ENCODE measurements around the gene SPSB2.
"Not testable (repeated sequence)": the region's sequence is repeated elsewhere in the genome, so short reads cannot be mapped to it uniquely, and the experiment has no call there.

Gene SPSB2

DNA sequence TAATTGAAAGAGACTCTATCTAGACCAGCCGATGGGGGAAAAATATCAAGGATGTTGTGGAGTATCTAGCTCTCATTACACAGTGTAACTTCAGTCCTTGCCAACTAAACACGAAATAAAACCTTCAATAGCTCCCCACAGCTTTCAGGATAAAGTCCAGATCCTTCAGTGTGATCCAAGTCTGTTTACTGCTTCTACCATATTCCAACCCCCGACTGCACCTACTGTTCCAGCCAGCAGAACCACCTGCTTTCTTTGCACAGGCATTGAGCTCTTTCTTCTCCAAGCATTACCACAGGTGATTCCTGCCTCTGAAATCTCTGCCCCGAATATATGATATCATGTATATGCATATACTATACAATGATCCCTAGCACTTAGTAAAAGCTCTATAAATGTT is 29.3 kb upstream of the SPSB2 start:
- DNase-seq (ENCODE audit: low read depth in 2 of 2), result no peak

DNA sequence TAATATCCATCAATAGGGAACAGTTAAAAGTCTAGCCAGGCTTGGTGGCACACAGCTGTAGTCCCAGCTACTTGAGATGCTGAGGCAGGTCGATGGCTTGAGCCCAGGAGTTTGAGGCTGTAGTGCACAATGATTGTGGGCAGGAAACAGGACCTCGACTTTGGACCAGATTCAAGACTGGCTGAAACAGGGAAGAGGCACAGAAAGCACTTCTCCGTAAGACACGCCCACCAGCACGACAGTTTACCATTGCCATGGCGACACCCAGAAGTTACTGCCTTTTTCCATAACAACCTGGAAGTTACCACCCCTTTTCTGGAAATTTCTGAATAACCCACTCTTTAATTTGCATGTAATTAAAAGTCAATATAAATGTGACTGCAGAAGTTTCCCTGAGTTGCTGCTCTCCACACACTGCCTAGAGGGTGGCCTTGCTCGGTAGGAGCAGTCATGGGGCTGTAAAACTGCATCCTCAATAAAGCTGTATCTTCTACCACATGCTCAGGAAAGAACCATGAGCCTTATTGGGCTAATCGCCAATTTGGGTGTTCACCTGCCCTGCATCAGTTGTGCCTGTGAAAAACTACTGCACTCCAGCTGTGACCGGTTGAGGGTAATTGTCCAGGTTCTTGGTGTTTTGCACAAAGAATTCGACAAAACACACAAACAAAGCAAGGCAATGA is 26.9 kb upstream of the SPSB2 start:
- no peak for DNase-seq (ENCODE audit: low read depth in 2 of 2)

DNA sequence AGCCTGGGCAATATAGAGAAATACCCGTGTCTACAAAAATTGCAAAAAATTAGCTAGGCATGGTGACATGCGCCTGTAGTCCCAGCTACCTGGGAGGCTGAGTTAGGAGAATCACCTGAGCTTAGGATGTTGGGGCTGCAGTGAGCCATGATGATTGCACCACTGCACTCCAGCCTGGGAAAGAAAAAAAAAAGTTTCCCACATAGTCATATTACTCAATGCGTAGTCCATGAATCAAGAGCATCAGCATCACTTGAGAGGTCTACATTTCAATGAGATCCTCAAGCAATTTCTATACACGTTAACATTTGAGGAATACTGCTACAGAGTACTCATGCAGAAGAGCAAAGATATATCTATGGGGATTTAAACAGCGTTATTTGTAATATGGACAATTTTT is 26.3 kb upstream of the SPSB2 start:
- DNase-seq (ENCODE audit: low read depth in 2 of 2), result no peak

DNA sequence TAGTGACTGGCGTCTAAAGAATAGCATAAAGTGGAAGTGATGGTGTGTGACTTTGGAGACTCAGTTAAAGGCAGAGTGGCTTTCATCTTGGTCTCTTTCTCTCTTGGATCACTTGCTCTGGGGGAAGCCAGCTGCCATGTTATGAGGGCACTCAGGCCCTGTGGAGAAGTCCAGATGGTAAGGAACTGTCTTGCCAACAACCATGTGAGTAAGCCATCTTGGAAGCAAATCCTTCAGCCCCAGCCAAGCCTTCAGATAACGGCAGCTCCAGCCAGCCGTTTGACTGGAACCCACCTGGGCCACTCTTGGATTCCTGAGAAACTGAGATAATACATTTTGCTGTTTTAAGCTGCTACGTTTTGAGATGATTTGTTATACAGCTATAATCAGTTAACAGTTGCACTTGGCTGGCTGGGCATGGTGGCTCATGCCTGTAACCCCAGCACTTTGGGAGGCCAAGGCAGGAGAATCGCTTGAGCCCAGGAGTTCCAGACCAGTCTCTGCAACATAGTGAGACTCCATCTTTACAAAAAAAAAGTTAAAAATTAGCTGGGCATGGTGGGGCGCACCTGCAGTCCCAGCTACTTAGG is 23.8 kb upstream of the SPSB2 start:
- no peak for DNase-seq (ENCODE audit: low read depth in 2 of 2)

DNA sequence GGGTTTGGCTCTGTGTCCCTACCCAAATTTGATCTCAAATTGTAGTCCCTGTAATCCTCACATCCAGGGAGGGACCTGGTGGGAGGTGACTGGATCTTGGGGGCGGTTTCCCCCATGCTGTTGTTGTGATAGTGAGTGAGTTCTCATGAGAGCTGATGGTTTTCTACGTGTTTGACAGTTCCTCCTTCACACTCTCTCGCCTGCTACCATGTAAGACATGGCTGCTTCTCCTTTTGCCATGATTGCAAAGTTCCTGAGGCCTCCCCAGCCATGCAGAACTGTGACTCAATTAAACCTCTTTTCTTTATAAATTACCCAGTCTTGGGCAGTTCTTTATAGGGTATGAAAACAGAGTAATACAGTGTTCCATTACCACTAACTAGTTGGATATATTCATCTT is 21.2 kb upstream of the SPSB2 start:
- DNase-seq (ENCODE audit: low read depth in 2 of 2), result no peak

DNA sequence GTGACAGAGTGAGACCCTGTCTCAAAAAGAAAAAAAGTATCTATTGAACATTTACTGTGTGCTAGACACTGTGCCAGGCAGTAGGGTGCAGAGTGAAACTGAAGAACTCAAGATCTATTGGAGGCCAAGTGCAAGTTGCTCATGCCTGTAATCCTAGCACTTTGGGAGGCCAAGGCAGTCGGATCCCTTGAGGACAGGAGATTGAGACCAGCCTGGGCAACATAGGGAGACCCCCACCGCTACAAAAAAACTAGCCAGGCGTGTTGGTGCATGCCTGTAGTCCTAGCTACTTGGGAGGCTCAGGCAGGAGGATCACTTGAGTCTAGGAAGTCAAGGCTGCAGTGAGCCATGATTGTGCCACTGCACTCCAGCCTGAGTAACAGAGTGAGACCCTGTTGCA is 19.6 kb upstream of the SPSB2 start:
- DNase-seq (ENCODE audit: low read depth in 2 of 2), result not testable (repeated sequence)

DNA sequence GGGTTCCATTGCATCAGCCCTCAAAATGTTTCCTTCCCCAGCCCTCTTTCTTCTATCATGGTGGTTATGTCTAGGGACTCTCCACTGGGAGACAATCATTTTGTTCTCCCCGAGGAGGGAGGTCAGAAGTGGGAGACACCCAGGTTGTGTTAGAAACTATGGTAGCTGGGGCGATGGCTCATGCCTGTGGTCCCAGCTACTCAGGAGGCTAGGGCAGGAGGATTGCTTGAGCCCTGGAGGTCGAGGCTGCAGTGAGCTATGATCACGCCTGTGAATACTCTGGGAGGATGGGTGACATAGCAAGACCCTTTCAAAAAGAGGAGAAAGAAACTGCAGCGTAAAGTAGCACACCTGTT is 18.5 kb upstream of the SPSB2 start:
- DNase-seq (ENCODE audit: low read depth in 2 of 2), result no peak

DNA sequence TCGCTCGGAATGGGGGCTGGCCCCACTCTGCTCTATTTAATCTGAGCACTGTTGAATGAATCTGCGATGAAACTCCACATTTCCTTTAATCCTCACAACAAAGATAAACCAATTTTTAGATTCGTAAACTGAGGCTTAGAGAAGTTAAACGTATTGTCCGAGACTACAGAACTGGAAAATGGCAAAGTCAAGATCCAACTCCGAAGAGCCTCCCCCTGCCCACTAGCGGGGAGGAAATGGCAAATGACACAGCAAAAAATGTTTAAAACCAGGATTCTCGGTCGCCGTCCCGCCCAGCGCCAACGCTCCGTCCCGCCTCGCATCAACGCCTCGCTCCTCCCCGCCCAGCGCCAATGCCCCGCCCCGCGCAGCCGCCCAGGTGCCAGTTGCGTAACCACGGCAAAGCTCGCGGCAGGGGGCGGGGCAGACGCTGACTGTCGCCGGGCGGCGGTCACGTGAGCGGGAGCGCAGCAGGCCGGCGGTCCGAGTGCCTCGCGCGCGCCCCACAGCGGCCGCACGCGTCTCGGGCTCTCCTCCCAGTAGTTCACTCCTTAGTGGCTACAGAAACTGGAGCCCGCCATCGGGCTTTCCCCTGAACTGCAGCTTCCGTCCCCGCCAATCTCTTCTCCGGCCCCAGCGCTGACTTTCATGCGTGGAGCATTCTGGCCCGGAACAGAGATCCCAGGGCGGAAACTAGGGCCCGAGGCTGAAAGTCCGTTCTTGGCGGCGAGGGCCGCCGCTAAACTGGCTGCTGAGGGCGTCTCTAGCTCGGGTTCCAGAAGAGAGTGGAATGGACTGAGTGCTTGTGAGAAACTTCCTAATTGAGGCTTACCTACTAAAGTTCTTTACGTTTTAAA is 17.9 kb upstream of the SPSB2 start:
- peak; percentile 96 to 98 for DNase-seq (ENCODE audit: low read depth in 2 of 2)

DNA sequence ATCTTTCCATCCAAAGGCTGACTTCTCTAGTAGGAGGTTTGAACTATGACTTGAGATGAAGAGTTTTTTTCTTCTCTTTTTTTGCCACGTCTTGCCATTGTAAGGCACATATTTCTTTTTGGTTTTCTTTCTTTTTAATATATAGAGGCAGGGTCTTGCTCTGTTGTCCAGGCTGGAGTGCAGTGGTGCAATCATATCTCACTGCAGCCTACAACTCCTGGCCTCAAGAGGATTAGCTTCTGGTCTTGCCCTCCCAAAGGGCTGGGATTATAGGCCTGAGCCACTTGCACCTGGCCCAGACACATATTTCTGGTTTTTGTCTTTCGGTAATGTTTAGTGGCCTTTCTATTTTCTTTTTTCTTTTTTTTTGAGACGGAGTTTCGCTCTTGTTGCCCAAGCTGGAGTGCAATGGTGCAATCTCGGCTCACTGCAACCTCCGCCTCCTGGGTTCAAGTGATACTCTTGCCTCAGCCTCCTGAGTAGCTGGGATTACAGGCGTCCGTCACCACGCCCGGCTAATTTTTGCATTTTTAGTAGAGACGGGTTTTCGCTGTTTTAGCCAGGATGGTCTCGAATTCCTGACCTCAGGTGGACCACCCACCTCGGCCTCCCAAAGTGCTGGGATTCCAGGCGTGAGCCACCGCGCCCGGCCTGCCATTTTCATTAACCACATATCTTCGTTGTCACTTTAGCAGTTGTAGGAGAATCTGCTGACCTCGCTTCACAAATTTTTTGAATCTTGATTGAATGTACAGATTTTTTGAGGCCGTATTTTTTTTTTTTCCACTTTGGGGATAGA is 16.9 kb upstream of the SPSB2 start:
- not testable (repeated sequence) for DNase-seq (ENCODE audit: low read depth in 2 of 2)

DNA sequence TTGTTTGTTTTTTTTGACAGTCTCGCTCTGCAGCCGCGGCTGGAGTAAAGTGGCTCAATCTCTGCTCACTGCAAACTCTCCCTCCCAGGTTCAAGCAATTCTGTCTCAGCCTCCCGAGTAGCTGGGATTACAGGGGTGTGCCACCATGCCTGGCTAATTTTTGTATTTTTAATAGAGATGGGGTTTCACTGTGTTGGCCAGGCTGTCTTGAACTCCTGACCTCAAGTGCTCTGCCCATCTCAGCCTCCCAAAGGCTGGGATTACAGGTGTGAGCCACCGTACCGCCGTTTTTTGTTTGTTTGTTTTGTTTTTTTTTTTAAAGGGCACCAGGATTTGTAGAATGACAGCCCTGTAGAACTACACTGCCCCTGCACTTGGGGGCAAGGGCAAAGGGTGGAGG is 15.7 kb upstream of the SPSB2 start:
- not testable (repeated sequence) for DNase-seq (ENCODE audit: low read depth in 2 of 2)

DNA sequence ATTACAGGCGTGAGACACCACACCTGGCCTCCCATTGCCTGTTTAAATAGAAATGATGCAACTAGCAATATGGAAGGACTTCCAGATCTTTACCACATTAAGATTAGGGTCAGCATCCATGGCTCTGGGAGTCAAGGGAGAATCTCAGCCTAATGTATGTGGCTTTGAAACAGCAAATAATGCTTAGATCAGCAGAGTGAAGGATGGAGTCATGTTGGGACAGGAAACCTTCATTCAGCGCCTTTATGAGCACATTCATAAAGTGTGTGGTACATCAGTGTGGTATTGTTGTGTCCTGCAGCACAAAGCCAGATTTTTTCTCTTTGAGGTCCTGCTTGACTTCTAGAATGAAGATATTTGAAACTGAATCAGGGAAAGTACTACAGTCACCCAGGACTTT is 15.3 kb upstream of the SPSB2 start:
- DNase-seq (ENCODE audit: low read depth in 2 of 2), result no peak

DNA sequence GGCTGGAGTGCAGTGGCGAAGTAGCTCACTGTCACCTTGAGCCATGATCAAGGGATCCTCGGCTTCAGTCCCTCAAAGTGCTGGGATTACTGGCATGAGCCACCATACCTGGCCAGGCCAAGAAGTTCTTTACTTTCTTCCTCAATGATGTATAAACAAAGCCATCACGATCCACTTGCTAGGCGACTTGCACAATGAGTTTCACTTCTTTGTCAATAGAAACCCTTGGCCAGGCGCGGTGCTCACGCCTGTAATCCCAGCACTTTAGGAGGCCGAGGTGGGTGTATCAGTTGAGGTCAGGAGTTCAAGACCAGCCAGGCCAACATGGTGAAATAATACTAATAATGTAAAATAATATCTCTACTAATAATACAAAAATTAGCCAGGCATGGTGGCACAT is 14.4 kb upstream of the SPSB2 start:
- DNase-seq (ENCODE audit: low read depth in 2 of 2), result no peak

DNA sequence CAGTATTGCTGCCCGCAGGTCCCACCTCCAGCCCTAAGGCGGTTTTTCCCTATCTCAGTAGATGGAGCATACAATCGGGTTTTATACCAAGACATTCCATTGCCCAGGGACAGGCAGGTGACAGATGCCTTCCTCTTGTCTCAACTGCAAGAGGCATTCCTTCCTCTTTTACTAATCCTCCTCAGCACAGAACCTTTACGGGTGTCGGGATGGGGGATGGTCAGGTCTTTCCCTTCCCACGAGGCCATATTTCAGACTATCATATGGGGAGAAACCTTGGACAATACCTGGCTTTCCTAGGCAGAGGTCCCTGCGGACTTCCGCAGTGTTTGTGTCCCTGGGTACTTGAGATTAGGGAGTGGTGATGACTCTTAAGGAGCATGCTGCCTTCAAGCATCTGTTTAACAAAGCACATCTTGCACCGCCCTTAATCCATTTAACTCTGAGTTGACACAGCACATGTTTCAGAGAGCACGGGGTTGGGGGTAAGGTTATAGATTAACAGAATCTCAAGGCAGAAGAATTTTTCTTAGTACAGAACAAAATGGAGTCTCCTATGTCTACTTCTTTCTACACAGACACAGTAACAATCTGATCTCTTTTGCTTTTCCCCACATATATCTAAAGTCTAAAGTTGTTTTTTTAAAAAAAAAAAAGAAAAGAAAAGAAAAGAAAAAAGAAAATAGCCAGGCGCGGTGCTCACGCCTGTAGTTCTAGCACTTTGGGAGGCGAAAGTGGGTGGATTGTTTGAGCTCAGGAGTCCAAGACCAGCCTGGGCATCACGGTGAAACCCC is 13.3 kb upstream of the SPSB2 start:
- not testable (repeated sequence) for DNase-seq (ENCODE audit: low read depth in 2 of 2)

DNA sequence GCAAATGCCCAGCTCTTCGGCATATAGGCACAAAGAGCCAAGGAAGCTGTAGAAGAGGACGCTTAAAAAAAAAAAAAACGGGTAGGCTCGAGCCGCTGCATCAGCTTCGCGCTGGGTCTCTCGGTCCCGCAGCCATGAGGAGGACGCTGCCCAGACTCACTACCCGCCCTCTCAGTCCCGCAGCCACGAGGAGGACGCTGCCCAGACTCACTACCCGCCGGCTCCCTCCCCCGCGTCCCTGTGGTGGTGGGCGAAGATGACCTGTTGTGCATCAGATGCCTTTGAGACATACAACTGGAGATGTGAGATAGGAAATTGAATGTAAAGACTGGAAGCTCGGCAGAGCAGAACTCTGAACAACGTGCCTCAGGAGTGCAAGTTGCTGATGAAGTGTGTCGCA is 11.4 kb upstream of the SPSB2 start:
- no peak for DNase-seq (ENCODE audit: low read depth in 2 of 2)

DNA sequence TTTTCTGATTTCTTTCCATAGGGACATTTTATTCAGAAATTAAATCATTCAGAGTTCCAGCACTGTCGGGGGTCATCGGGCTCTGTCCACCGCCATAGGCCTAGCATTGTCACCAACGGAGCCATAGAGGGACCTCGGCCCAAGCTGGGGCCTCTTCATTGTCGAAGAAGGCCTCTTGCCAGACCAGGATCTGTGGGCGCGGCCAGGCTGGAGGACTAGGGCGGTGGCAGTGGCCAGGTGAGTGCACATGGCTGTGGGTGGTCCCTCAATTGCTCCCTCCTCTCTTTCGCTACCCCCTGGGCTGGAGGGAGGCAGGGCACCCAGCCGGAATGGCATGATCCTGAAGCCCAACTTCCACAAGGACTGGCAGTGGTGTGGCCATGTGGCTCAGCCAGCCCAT is 10.6 kb upstream of the SPSB2 start:
- no peak for DNase-seq (ENCODE audit: low read depth in 2 of 2)

DNA sequence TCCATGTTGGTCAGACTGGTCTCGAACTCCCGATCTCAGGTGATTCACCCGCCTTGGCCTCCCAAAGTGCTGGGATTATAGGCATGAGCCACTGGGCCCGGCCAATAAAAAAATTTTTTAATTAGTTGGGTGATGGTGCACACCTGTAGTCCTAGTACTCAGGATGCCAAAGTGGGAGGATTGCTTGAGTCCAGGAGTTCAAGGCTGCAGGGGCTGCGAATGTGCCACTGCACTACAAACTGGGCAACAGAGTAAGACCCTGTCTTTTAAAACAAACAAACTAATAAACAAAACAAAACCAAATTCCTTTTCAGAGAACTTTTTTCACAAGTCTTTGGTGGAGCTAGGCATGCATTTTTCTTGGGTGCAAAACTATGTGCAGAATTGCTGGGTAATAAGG is 10.1 kb upstream of the SPSB2 start:
- DNase-seq (ENCODE audit: low read depth in 2 of 2), result no peak

DNA sequence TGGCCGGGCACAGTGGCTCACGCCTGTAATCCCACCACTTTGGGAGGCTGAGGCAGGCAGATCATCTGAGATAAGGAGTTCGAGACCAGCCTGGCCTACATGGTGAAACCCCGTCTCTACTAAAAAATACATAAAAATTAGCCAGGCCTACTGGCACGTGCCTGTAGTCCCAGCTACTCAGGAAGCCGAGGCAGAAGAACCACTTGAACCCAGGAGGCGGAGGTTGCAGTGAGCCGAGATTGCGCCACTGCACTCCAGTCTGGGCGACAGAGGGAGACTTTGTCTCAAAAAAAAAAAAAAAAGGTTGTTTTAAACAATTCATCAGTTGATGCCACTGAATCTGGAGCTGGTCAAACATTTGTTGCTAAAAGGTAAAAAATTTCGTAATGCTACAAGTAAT is 6.7 kb upstream of the SPSB2 start:
- DNase-seq (ENCODE audit: low read depth in 2 of 2), result not testable (repeated sequence)

DNA sequence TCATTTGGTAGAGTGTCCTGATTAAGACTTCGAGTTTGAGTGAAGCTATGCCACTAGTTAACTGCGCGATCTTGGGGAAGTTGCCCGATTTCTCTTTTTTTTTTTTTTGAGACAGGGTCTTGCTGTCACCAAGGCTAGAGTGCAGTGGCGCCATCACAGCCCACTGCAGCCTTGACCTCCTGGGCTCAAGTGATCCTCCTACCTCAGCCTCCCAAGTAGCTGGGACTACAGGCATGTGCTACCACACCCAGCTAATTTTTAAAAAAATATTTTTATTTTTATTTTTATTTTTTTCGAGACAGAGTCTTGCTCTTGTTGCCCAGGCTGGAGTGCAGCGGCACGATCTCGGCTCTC is 889 bp upstream of the SPSB2 start:
- not testable (repeated sequence) for DNase-seq (ENCODE audit: low read depth in 2 of 2)

DNA sequence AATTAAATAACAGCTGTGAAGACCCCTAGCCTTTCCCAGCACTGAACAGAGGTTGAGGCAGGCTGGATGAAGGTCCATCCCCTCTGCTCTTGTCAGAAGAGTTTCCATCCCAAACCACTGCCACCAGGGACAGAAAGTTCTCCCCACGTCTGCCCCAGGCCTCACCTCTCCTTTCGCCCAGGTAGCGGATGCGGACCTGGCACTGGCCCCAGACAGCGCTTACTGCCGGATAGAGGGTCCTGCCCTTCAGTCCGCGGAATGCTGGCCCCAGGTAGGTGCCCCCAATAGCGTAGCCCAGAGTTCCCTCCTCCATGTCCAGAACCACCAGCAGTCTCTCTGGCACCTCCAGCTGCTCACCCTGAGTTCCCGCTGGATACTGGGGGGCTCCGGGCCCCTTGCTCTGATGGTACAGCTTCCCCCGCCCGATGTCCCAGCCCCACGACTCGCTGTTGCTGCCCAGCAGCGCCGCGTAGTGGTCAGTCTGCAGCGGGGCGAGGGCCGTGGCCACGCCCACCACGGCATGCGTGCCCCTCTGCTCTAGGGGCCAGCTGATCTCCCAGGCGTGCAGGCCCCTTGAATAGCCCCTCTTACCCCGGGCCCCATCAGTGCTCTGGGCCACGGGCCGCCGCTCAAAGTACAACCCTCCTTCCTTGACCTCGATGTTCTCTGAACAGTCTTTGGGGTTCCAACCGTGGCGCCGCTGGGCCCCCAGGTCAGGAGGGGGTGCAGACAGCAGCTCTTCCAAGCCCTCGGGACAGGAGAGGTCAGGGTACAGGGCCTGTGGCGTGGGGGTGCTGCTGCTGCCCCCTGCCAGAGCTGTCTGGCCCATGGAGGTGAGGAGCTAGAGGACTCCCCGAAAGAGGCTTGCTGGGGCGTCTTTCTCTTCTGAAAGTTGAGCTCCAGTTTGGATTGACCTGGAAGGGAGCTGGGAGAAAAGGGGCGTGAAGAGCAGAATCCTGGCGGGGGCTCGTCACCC is 742 bp downstream of the SPSB2 start:
- DNase-seq (ENCODE audit: low read depth in 2 of 2), result peak; percentile 54 to 78
